ENCODE results near the gene SLC39A1. TPM values are rescaled to one million over a fixed set of nuclear protein-coding genes. Genes with fewer than 3 reads are reported as not detected.

SLC39A1 gene
- total and polyA plus RNA-seq, 2 of the 8 experiments (the other 6 are each of a cell fraction or from before 2014, with no cell fraction given), result 238 to 337 TPM

DNA sequence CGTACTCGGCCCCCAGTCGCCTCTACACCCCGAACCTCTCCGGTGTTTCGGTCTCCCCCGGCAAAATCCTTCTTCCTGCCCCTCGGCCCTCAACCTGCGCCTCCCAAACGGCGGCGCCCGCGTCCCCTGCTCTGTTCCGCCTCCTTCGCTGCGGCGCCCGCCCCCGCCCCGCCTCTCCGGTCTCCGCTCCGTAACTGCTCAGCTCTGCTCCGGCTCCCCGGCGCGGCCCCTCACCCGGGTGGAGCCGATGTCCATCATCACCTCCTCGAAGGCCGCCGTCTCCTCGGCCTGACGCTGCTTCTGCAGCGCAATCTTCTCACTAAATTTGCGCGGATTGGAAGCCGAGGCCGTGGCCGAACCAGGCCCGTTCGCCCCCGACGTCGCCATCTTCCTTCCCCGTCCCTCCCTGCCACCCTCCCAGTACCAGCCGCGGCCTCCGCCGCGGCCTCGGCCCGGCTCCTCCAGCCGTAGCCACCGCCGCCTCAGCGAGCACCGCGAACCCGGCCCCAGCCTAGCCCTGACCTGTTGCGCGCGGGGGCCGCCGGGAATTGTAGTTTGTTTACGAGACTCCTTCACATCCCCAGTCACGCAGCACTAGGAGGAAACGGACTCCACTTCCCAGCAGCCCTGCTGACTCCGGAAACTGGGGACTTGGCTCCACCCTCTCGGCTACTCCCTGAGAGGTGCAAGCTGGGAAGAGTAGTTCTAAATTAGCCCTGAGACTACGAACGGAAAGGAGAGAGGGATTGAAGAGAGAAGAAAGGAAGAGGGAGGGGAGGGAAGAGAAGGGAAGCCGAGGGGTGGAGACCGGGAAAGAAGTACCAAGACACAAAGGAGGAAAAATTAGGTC lies 5.0 kb downstream of the SLC39A1 start, which contains the start of gene CRTC2 (continued):
- TF ChIP-seq SUZ12 (IDR thresholded peaks at IDR 0.05; ENCODE audit: low read length), result no peak
- TF ChIP-seq CHD2 (IDR thresholded peaks at IDR 0.05; ENCODE audit: low read length), result no peak
- TF ChIP-seq SIX5 (IDR thresholded peaks at IDR 0.05; ENCODE audit: low read depth, low read length), result peak; percentile 99
- TF ChIP-seq TAF1 (IDR thresholded peaks at IDR 0.05; ENCODE audit: low read depth, low read length), result peak; percentile 71
- TF ChIP-seq BACH1 (IDR thresholded peaks at IDR 0.05; ENCODE audit: low read length), result no peak
- no peak for TF ChIP-seq BCL11A (IDR thresholded peaks at IDR 0.05; ENCODE audit: low read depth in 2 of 2, low read length in 2 of 2)
- TF ChIP-seq MAFK (IDR thresholded peaks at IDR 0.05; ENCODE audit: low read depth, low read length), result no peak
- peak; percentile 81 for TF ChIP-seq TAF7 (optimal IDR thresholded peaks at IDR 0.05; ENCODE audit: borderline replicate concordance, low read depth, low read length)
- no peak for TF ChIP-seq TEAD4 (IDR thresholded peaks at IDR 0.05; ENCODE audit: low read depth, low read length)
- TF ChIP-seq SP4 (IDR thresholded peaks at IDR 0.05; ENCODE audit: low read length), result no peak
- no peak for TF ChIP-seq EZH2 (IDR thresholded peaks at IDR 0.05; ENCODE audit: low read depth, low read length, severe bottlenecking)
- TF ChIP-seq CBX8 (IDR thresholded peaks at IDR 0.05; ENCODE audit: borderline replicate concordance, low read depth, low read length), result no peak
- TF ChIP-seq RNF2 (IDR thresholded peaks at IDR 0.05; ENCODE audit: borderline replicate concordance, low read depth, low read length, missing control alignments, poor library complexity, severe bottlenecking), result no peak
- TF ChIP-seq CTBP2 (IDR thresholded peaks at IDR 0.05; ENCODE audit: borderline replicate concordance, insufficient read depth, insufficient read length, low read length), result no peak
- no peak for TF ChIP-seq KDM1A (IDR thresholded peaks at IDR 0.05; ENCODE audit: borderline replicate concordance, low read length)
- TF ChIP-seq RBBP5 (IDR thresholded peaks at IDR 0.05; ENCODE audit: borderline replicate concordance, low read depth, low read length), result peak; percentile 70; the same call in 1 of the 2 replicates
- TF ChIP-seq, protein P1, sequence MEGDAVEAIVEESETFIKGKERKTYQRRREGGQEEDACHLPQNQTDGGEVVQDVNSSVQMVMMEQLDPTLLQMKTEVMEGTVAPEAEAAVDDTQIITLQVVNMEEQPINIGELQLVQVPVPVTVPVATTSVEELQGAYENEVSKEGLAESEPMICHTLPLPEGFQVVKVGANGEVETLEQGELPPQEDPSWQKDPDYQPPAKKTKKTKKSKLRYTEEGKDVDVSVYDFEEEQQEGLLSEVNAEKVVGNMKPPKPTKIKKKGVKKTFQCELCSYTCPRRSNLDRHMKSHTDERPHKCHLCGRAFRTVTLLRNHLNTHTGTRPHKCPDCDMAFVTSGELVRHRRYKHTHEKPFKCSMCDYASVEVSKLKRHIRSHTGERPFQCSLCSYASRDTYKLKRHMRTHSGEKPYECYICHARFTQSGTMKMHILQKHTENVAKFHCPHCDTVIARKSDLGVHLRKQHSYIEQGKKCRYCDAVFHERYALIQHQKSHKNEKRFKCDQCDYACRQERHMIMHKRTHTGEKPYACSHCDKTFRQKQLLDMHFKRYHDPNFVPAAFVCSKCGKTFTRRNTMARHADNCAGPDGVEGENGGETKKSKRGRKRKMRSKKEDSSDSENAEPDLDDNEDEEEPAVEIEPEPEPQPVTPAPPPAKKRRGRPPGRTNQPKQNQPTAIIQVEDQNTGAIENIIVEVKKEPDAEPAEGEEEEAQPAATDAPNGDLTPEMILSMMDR (IDR thresholded peaks at IDR 0.05; ENCODE audit: control extremely low read depth in 1 of 3, insufficient read depth in 1 of 3, low read depth in 1 of 3, low read length in 3 of 3), result no peak
- TF ChIP-seq TCF12 (IDR thresholded peaks at IDR 0.05; ENCODE audit: low read depth, low read length), result no peak
- no peak for TF ChIP-seq SAP30 (IDR thresholded peaks at IDR 0.05; ENCODE audit: insufficient read depth, insufficient replicate concordance, low read length)
- peak; percentile 86; the same call in 1 of the 2 replicates for TF ChIP-seq GABPA (IDR thresholded peaks at IDR 0.05; ENCODE audit: borderline replicate concordance, insufficient read depth, low read length)
